SW 1271 (cell line): ENCODE data around the gene FRS2.
A peak's percentile ranks its signal among the peaks of the same experiment; 100 is the strongest.
"Not testable (repeated sequence)": the region's sequence is repeated elsewhere in the genome, so short reads cannot be mapped to it uniquely, and the experiment has no call there.

Experiments
- DNase-seq, 2 experiments: peaks; one replicate each; lab custom pipeline; 2025; lab: John Stamatoyannopoulos, UW

FRS2 gene

DNA sequence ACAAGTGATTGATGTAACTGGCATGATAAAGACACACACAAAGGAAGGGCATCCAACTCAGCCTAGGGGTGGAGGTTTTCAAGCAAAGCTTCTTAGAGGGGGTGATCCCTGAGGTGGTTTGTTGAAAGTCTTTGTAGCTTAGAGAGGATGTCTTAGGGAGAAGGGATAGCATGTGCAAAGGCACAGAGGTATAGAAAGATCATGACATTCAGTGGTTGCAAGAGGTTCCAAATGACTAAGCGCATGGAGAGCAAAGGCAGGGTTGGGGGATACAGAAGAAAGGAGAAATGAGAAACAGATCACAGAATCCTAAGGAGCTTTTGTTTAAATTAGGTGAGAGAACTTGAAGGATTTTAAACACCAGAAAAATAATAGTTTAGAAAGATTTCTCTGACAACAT, 109.9 kb downstream of the FRS2 start:
- DNase-seq: no peak

- peak in 1 of 2 experiments; percentile 20 for DNase-seq
Observed at GRCh38 chr12:69583203-69583602, 113.0 kb downstream of the FRS2 start.

DNA sequence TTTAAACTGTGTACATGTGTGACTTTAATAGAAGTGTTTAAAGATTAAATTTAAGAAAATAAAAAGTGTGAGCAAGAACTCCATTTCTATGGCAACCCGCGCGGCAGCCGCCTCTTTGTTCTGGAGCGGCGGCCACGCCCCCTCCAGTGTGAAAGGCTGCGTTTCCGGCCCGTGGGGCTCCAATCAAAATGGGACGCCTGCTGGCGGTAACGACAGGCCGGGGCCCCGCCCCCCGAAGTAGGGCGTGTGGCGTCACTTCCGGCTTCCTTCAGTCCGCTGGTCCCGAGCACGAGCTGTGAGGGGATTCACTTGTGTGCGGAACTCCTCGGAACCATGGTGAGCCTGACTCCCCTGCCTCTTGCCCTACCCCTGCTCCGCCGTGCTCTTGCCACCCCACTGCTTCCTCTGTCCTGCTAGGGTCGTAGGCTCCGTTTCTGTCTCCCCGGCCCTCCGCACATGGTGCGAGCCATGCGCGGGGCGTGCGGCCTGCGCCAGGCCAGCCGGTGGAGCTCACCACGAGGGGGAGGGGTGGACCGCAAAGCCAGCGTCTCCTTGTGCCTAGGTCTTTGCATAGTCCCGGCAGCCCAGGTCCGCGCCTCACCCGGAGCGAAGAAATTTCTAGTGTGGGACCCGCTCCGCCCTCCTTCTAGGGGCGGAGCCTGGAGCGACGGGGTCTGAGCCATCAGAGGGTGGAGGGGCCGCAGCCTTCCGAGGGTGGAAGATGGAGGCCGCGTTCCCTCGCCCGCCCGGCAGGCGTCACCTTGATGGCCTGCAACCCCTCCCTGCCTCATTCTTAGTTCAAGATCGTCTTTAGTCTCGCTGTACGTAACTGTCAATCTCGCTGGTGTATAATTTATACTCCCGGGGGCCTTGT, 115.2 kb downstream of the FRS2 start, which contains the start of gene CCT2:
CCT2 (plus strand) TSS at position 271 of the 874 bp plus-strand sequence; CDS start at position 334, 63 bp downstream.
- DNase-seq: peak; percentile 86 to 93

- DNase-seq: no peak
Observed at GRCh38 chr12:69588527-69588926, 118.3 kb downstream of the FRS2 start.

GRCh38 chr12:69589082-69589481, 118.9 kb downstream of the FRS2 start:
- no peak for DNase-seq

DNA sequence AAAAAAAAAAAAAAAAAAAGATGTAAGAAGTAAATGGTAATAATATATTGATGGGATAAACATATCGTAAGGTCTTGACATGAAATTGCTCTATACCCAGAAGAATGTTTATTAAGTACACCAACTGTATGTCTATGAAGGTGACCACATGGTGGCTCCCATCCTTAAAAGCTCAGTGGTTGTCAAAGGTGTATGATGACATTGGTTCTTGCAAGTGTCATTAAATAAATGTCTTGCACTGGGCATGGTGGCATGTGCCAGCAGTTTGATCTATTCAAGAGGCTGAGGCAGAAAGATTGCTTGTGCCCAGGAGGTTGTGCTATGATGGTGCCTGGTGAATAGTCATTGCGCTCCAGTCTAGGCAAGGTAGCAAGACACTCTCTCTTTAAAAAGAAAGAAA, 125.5 kb downstream of the FRS2 start:
- DNase-seq: peak in 1 of 2 experiments; percentile 34

- no peak for DNase-seq
Observed at GRCh38 chr12:69598174-69598753, 128.1 kb downstream of the FRS2 start.

DNA sequence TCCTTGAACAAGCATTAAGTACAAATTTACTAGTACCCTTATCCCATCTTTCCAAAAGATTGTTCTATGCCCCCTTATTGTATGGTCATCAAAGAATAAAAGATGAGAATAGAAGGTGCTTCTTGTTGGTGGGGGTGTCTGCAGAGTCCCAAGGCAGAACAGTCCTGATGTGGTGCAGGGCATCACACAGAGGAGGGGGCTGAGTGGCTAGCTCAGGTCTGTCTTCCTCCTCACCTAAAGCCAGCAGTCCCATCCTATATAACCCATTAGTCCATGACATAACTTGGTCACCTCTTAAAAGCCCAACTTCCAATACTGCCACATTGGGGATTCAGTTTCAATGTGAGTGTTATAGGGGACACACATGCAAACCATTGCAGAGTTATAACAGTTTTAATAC, 130.6 kb downstream of the FRS2 start:
- no peak for DNase-seq

- DNase-seq: no peak
Observed at GRCh38 chr12:69601962-69602685, 131.9 kb downstream of the FRS2 start.

- no peak for DNase-seq
Observed at GRCh38 chr12:69602954-69603353, 132.8 kb downstream of the FRS2 start.

DNA sequence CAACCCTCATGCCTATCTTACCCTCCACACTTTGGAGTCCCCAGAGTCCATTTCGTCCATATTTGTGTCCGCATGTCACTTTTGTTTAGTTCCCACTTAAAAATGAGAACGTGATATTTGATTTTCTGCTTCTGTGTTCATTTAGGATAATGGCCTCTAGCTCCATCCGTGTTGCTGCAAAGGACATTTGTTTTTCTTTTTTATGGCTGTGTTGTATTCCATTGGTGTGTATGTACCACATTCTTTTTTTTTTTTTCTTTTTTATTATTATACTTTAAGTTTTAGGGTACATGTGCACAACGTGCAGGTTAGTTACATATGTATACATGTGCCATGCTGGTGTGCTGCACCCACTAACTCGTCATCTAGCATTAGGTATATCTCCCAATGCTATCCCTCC, 133.4 kb downstream of the FRS2 start:
- DNase-seq: not testable (repeated sequence)

- not testable (repeated sequence) for DNase-seq
Observed at GRCh38 chr12:69604275-69604674, 134.1 kb downstream of the FRS2 start.

DNA sequence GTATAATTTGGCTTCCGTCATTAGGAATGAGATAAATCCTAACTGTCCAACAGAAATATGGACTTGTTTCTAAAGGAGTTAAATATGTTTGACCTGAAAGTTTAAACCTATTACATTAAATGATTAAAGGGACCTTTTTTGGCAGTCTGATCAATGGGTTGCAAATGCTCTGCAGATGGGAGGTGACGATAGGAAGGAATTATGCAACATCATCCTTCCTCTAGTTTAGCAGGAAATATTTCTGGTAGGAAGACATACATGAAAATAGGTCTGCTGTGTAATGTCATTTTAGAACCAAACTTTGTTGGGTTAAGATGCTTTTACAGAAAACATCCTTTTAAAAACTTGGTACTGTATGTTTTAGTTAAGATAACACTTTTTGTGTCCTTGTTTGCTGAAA, 137.9 kb downstream of the FRS2 start:
- DNase-seq: no peak

- no peak for DNase-seq
Observed at GRCh38 chr12:69610126-69610525, 139.9 kb downstream of the FRS2 start.

DNA sequence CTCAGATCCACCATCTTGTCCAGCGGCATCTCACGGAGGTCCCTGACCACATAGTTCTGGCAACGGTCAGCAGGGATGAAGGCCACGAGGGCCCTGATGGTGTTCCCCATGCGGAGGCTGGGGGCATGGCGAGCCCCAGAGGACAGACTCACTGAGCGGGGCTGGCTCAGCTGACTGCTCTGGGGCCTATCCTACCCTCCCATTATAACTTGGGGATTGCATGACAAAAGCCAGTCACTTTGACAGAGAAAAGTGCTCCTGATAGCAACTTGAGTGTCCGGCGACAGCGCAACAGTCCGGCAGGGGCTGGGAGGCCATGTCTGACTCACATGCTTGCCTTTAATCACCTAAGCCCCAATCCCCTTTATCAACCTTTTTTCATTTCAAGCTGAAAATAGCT, 140.5 kb downstream of the FRS2 start, which contains the start of gene LRRC10:
LRRC10 (minus strand) TSS at position 179 of the 400 bp plus-strand sequence; CDS start at position 110, 69 bp downstream.
- no peak for DNase-seq

DNA sequence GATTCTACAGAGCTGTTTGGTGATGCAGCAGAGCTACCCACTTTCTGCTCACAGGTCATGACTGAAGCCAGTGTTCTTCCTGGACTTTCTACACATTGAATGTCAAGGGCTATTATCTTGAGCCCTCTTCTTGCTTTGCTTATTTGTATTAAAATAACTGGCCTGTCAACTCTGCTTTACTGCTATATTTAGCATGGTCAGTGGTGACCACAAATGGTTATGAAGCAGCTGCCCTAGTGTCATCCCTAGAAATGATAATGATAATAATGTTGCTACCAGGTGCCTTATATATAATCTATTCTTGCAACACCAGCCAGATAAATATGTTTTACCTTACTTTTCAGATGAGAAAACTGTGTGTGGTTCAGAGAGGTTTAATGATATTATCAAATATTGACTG, 143.2 kb downstream of the FRS2 start:
- no peak for DNase-seq

DNA sequence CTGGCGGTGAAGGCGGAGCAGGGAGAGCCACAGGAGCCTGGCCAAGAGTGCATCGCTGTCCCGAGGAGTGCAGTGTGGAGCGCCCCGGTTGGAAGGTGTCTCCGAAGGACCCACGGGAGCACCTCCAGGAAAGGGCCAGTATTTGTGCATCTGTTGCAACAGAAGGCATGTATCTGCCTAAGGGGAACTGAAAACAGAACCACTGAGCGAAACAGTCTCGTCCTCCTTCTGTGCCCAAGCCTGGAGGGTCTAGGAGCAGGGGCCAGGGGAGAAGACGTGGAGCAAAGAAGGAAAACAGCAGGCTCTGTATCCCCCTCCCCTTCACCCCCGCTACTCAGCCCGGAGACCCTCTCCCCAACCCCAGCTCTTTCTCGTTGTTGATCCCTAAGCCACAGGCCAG, 145.8 kb downstream of the FRS2 start:
- no peak for DNase-seq

DNA sequence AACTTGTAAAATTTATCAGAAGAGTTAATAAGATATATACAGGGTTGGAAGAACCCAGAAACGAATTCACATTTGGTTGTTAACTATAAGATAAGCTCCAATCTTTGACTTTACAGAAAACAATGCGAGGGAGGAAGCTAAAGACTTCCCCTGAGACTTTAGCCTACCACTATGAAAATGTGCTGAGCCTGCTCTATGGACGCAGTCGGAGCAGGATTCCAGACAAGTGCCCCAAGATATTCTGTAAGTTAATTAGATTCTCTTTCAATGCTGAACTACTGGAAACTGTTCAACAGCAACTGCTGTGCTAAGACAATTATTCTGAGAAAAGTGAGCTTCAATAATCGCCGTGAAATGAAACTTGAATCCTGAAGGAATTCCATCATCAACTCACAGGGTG, 148.9 kb downstream of the FRS2 start:
- DNase-seq: no peak

GRCh38 chr12:69620077-69620476, 149.9 kb downstream of the FRS2 start:
- no peak for DNase-seq

DNA sequence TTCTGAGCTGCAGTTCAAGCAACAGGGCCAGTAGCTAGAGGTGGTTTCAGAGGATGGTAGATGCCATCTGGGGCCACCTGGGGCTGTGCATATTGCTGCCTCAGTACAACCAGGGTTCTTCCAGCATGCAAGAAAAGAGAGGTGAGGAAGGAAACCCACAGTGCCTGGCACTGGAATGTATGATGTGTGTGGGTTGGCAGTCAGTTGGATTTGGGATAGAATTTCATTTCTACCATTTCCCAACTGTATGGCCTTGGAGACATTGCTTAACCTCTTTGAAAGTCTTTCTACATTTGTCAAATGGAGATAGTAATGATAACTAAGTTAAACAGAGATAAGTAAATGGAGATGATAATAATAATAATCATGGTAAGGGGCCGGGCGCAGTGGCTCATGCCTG, 150.7 kb downstream of the FRS2 start:
- DNase-seq: no peak

DNA sequence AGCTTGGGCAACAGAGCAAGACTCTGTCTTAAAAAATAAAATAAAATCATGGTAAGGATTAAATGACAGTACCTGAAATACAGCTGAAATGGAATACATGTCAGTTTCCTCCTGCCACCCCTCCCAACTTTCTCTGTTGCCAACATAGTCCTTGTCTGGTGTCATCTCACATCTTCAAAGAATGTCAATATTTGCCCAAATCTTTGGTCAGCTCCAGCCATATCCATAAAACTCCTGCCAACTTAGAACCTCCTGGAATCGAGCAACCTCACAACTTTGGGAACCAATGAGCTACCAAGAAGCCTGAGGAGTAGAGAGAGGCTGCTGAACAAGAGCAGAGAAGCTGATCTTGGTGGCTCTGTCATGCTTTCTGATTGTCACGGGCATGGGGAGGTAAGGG, 151.4 kb downstream of the FRS2 start:
- DNase-seq: no peak

DNA sequence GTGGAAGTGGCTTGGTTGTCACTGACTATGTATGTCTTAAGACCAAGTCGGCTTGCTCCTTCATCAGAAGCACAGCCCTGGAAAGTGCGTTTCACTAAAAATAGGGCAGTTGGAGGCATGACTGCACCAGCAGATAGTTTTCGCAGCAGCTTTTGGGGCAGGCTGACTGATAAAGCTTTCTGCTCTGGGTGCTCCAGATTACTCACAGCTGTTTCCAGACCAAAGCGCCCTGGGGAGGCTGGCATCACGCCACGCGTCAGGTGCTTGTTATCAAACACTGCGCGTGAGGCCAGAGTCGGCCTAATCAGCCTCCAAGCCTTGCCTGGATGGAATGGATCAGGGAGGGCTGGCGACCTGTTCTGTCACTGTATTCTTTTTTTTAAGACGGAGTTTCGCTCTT, 153.8 kb downstream of the FRS2 start:
- no peak for DNase-seq

DNA sequence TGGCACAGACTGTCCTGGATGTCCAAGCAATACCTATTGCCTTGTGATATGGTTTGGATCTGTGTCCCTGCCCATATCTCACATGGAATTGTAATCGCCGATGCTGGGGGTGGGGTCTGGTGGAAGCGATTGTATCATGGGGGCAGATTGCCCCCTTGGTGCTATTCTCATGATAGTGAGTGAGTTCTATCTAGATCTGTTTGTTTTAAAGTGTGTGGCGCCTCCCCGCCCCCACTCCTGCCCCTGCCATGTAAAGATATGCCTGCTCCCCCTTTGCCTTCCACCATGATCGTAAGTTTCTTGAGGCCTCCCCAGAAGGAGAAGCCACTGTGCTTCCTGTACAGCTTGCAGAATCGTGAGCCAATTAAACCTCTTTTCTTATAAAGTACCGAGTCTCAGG, 157.3 kb downstream of the FRS2 start:
- no peak for DNase-seq
